GM19240 (cell line): Measurements from ENCODE around the gene DFFA.
"Not testable (repeated sequence)": the region's sequence is repeated elsewhere in the genome, so short reads cannot be mapped to it uniquely, and the experiment has no call there.

Source experiments
- DNase-seq: peaks from one replicate; pipeline ENCODE4 v3.0.0; 2011; ENCODE audit warnings: low spot score; ENCODE audit not compliant: insufficient read length

Gene DFFA

DNA sequence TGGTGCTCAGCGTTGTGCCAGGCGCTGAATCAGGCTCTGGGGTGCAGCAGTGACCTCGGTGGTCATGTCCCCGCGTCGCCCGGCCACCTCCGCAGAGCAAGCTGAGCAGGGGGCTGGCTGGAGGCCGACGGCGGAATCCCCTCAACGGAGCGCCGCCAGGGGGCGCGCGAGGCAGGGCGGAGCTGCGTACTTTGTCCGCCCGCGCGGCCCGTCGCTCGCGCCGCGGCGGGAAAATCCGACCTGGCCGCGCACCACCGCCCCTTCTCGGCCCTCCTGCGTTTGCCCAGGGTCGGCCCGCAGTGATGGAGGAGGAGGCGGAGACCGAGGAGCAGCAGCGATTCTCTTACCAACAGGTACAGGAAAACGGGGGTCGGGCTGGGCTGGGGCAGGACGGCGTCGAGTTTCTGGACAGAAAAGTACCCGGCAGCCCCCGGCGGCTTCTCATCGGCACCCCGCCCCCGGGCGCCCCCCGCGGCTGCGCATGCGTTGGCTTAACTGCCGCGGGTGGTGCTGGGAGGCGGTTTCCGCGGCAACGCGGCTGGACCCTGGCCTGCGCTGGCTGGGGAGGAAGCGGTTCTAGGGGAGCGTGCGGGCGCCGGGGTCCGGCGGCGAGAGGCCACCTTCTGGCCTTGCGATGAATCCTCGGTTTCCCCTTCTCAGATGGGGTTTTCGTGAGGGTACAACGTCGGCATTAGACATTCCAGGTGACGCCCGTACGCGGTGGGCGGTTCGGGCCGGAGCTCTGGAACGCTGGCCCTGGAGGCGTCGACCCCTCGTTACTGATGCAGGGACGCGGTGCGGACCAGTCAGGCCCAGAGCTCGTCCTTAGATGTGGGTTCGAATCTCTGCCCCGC is 41.9 kb downstream of the DFFA start, which contains the start of gene CENPS:
TSS of gene CENPS (plus strand) at position 218 of the 854 bp plus-strand sequence. CDS start at position 303, 85 bp downstream.
- DNase-seq, result peak; percentile 96

DNA sequence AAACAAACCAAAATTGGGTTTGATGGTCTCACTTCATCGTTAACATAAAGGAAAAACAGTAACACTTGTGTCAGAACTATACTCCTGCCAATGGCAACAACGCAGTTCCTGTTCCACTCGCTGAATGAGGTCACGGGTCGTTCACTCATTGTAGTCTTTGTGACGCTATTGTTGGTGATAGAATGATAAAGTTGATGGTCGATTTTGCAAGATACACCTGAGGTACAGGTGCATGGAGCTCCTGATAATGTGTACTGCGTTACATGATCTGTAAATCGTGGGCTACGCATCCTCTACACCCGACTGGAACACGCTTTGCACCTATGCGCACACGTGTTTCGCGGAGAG is 42.5 kb downstream of the DFFA start:
- no peak for DNase-seq

DNA sequence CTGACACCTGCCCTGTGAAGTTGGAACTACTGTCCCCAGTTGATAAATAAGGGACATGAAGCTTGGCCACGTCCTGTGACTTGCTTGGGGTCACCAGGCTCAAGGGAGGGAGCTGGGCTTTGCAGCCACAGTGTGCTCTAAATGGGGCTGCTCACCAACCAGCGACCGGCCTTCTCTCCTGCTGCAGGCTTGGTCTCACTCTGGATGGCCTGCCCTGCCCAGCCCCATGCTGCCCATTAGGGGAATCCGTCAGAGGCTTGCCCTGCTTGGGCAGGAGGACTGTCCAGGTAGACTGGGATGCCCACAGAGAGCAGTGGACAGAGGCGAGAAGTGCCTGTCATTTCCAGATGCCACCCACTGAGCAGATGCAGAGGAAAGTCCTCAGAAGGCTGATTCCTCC is 43.3 kb downstream of the DFFA start:
- DNase-seq, result no peak

DNA sequence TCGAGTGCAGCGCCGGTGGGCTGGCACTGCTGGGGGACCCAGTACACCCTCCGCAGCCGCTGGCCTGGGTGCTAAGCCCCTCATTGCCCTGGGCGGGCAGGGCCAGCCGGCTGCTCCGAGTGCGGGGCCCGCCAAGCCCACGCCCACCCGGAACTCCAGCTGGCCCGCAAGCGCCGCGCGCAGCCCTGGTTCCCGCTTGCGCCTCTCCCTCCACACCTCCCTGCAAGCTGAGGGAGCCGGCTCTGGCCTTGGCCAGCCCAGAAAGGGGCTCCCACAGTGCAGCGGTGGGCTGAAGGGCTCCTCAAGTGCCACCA is 45.8 kb downstream of the DFFA start:
- DNase-seq, result not testable (repeated sequence)

DNA sequence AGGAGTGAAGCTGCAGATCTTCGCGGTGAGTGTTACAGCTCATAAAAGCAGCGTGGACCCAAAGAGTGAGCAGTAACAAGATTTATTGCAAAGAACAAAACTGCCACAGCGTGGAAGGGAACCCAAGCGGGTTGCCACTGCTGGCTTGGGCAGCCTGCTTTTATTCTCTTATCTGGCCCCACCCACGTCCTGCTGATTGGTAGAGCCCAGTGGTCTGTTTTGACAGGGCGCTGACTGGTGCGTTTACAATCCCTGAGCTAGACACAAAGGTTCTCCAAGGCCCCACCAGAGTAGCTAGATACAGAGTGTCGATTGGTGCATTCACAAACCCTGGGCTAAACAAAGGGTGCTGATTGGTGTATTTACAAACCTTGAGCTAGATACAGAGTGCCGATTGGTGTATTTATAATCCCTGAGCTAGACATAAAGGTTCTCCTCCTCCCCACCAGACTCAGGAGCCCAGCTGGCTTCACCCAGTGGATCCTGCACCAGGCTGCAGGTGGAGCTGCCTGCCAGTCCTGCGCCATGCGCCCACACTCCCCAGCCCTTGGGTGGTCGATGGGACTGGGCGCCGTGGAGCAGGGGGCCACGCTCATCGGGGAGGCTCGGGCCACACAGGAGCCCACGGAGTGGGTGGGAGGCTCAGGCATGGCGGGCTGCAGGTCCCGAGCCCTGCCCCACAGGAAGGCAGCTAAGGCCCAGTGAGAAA is 46.3 kb downstream of the DFFA start:
- DNase-seq, result not testable (repeated sequence)

DNA sequence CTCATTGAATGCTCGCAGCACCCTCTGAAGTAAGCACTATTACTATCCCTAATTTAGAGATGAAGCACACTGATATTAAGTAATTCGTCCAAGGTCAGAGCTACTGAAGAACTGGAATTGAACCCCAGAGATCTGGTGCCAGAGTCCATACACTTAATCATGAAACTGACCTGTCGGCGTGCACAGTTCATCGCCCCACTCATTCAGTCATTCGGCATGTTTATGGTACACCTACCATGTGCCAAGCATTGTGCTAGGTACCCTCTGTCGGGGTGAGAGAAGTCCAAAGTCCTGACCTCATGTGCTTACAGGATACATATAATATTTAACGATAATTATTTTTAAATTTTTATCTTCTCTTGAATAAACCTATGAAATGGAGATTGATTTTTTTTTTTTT is 47.7 kb downstream of the DFFA start:
- DNase-seq, result no peak

DNA sequence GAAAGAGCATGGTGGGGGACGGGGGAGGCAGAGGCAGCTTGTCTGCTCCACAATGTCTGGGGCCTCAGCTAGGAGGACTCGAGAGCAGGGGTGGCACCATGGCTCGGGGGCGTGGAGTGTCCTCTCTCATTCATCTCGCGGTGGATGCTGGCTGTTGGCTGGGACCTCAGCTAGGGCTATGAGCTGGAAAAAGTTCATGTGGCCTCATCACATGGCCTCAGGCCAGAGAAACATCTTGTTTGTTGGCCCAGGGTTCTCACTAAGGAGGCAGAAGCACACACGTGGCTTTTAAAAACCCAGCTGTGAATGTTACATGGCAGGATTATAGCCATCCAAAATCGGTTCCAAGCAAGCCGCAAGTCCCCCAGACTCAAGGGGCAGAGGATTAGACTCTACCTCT is 48.3 kb downstream of the DFFA start:
- DNase-seq, result no peak

DNA sequence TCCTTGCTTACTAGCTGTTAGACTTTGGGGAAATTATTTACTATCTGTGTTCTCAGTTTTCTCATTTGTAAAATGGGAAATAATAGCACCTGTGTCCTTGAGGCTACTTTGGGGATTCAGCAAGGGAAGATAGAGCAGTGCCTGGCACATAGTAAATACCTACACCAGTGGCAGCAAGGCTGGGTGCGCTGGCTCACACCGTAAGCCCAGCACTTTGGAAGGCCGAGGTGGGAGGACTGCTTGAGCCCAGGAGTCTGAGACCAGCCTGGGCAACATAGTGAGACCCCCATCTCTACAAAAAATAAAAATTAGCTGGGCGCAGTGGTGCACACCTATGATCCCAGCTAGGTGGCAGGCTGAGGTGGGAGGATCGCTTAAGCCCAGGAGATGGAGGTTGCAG is 50.7 kb downstream of the DFFA start:
- no peak for DNase-seq

DNA sequence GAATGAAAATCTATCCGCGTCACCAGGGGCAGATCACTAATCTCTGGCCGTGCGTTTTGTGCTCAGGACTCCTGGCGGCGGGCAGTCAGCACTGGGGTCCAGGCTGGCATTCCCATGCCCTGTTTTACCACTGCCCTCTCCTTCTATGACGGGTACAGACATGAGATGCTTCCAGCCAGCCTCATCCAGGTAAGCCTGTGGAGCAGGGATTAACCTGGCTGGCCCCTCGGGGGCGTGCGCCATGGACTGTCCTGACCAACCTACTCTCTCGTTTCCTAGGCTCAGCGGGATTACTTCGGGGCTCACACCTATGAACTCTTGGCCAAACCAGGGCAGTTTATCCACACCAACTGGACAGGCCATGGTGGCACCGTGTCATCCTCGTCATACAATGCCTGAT is 53.0 kb downstream of the DFFA start:
- no peak for DNase-seq

DNA sequence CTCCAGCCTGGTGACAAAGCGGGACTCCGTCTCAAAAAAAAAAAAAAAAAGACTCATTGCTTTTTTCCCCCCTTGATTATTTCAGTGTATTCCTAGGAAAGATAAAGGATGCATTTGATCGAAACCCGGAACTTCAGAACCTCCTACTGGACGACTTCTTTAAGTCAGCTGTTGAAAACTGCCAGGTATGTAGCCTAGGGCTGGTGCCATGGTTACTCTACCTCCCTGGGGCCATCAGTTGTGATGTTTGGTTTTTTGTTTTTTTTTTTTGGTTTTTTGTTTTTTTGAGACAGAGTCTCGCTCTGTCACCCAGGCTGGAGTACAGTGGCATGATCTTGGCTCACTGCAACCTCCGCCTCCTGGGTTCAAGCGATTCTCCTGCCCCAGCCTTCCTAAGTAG is 53.6 kb downstream of the DFFA start:
- not testable (repeated sequence) for DNase-seq

DNA sequence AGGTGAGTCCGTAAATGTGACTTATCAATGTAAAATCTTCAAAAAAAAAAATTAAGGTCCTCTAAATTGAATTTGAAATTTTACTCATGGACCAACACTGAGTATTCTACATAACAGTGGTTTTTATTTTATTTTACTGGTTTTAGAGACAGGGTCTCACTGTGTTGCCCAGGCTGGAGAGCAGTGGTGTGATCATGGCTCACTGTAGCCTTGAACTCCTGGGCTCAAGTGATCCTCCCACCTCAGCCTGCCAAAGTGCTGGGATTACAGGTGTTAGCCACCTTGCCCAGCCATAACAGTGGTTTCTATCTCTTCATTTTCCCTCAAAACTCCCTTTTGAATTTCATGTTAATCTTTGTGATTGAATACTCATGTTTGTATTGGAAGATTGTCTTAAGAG is 56.4 kb downstream of the DFFA start:
- DNase-seq, result not testable (repeated sequence)

DNA sequence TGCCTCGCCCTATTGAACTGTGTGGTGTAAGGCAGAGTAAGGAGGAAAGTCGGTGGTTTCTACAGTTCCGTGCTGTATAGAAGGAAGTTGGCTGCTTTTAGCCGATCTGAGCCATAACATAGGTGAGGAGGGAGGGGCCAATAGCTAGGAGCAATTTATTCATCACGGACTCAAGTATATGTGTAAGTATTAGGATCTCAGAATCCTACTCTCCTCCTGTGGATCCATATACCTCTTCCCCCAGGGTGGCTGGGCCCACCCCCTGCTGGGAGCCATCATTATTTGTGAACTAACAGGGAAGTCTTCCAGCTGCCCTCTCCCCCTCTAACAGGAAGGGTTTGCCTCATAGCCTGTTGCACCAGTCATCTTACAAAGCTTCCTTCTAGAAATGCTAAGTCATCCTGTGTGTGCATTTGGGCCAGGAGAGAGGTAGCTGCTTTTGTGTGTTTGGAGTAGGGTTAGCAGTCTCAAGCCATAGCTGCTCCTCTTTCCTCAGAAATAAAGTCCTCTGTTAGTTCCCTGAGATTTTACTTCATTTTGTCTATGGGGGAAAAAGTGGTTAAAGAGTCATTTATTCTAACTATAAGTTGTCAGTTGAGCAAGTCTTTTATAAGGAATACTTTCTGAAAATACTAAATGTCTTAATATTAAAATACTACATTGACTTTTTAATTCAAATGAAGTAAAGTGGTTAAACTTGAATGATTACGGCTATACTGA is 57.0 kb downstream of the DFFA start:
- DNase-seq, result no peak

DNA sequence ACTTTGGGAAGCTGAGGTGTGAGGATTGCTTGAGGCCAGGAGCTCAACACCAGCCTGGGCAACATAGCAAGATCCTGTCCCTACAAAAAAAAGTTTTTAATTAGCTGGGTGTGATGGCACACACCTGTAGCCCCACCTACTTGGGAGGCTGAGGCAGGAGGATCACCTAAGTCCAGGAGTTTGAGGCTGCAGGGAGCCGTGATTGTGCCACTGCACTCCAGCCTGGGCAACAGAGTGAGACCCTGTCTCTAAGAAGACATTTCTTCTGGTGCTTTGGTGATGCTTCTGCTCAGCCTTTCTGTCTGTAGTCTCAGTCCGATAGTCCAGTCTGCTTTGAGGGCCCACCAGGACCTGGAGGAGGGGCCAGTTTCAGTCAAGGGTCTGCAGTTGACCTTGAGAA is 65.1 kb downstream of the DFFA start:
- DNase-seq, result no peak
